Activated naive CD8-positive, alpha-beta T cell treated with anti-CD3 and anti-CD28 coated beads for 36 hours (primary cell): ENCODE measurements around the gene CBLL1. TPM values are rescaled to one million over a fixed set of nuclear protein-coding genes. Genes with fewer than 3 reads are reported as not detected.
A peak's percentile ranks its signal among the peaks of the same experiment; 100 is the strongest.

Source experiments
- DNase-seq: peaks from one replicate; pipeline ENCODE4 v3.0.0; 2021
- H3K27ac Mint-ChIP-seq: one replicate; pipeline ENCODE4 v1.8.0; 2022; ENCODE audit warnings: mild to moderate bottlenecking, moderate library complexity, mixed read lengths
- H3K27me3 Mint-ChIP-seq: one replicate; pipeline ENCODE4 v1.8.0; 2022; ENCODE audit warnings: mild to moderate bottlenecking, mixed read lengths
- H3K36me3 Mint-ChIP-seq: one replicate; pipeline ENCODE4 v1.8.0; 2021; ENCODE audit warnings: mild to moderate bottlenecking, mixed read lengths
- H3K4me1 Mint-ChIP-seq: one replicate; pipeline ENCODE4 v1.8.0; 2021; ENCODE audit warnings: mixed read lengths
- H3K4me3 Mint-ChIP-seq: one replicate; pipeline ENCODE4 v1.8.0; 2022; ENCODE audit warnings: mild to moderate bottlenecking, moderate library complexity, mixed read lengths
- H3K9me3 Mint-ChIP-seq: one replicate; pipeline ENCODE4 v1.8.0; 2022; ENCODE audit warnings: mixed read lengths
- total RNA-seq, 2 experiments: library from RNA; stranded (reverse); gene quantifications; one replicate each; pipeline ENCODE4 v1.2.3, GENCODE V29; 2021

The CBLL1 gene
- total RNA-seq, 2 experiments from 2014 or later: 43.3 to 44.2 TPM

GRCh38 chr7:107779647-107780099, 35.7 kb downstream of the CBLL1 start:
- H3K27ac Mint-ChIP-seq: no peak overlapping the region
- no peaks in the 10 kb centered on the region for H3K9me3 Mint-ChIP-seq

GRCh38 chr7:107782374-107782773, 38.4 kb downstream of the CBLL1 start:
- Mint-ChIP-seq H3K4me1 (peaks cover 16% of the 10 kb centered on the region), H3K9me3 (no peaks in the 10 kb centered on the region), H3K36me3 (no peaks in the 10 kb centered on the region), H3K4me3 (no peak overlapping the region), H3K27ac (no peak overlapping the region), H3K27me3 (no peaks in the 10 kb centered on the region)
- no peak for DNase-seq

More at GRCh38 chr7:107779647-107780099, 35.7 kb downstream of the CBLL1 start:
- Mint-ChIP-seq H3K27me3 (no peaks in the 10 kb centered on the region), H3K36me3 (no peaks in the 10 kb centered on the region), H3K4me1 (no peaks in the 10 kb centered on the region), H3K4me3 (no peak overlapping the region)
- no peak for DNase-seq

- no peaks in the 10 kb centered on the region for H3K9me3 Mint-ChIP-seq
- peaks cover 16% of the 10 kb centered on the region for H3K4me1 Mint-ChIP-seq
- no peak for DNase-seq
- H3K36me3 Mint-ChIP-seq: no peaks in the 10 kb centered on the region
- no peaks in the 10 kb centered on the region for H3K27me3 Mint-ChIP-seq
- H3K4me3 Mint-ChIP-seq: no peak overlapping the region
- H3K27ac Mint-ChIP-seq: no peak overlapping the region
Observed at GRCh38 chr7:107783648-107784047, 39.7 kb downstream of the CBLL1 start.

- no peak overlapping the region for H3K27ac Mint-ChIP-seq
- peaks cover 16% of the 10 kb centered on the region for H3K4me1 Mint-ChIP-seq
- H3K27me3 Mint-ChIP-seq: no peaks in the 10 kb centered on the region
- H3K4me3 Mint-ChIP-seq: no peak overlapping the region
- no peaks in the 10 kb centered on the region for H3K9me3 Mint-ChIP-seq
- H3K36me3 Mint-ChIP-seq: no peaks in the 10 kb centered on the region
- DNase-seq: no peak
Observed at GRCh38 chr7:107785170-107785569, 41.2 kb downstream of the CBLL1 start.

- DNase-seq: no peak
- H3K4me3 Mint-ChIP-seq: peak overlapping the region; percentile 39
- H3K36me3 Mint-ChIP-seq: no peaks in the 10 kb centered on the region
- no peaks in the 10 kb centered on the region for H3K27me3 Mint-ChIP-seq
- H3K4me1 Mint-ChIP-seq: peaks cover 16% of the 10 kb centered on the region
- no peak overlapping the region for H3K27ac Mint-ChIP-seq
- no peaks in the 10 kb centered on the region for H3K9me3 Mint-ChIP-seq
Observed at GRCh38 chr7:107785926-107786325, 42.0 kb downstream of the CBLL1 start.

- H3K27me3 Mint-ChIP-seq: no peaks in the 10 kb centered on the region
- no peaks in the 10 kb centered on the region for H3K9me3 Mint-ChIP-seq
- peaks cover 16% of the 10 kb centered on the region for H3K4me1 Mint-ChIP-seq
- no peak overlapping the region for H3K27ac Mint-ChIP-seq
- H3K36me3 Mint-ChIP-seq: no peaks in the 10 kb centered on the region
- DNase-seq: no peak
- H3K4me3 Mint-ChIP-seq: no peak overlapping the region
Observed at GRCh38 chr7:107788216-107788615, 44.3 kb downstream of the CBLL1 start.

- no peak for DNase-seq
- no peak overlapping the region for H3K27ac Mint-ChIP-seq
- H3K9me3 Mint-ChIP-seq: no peaks in the 10 kb centered on the region
- peaks cover 16% of the 10 kb centered on the region for H3K4me1 Mint-ChIP-seq
- H3K36me3 Mint-ChIP-seq: no peaks in the 10 kb centered on the region
- no peaks in the 10 kb centered on the region for H3K27me3 Mint-ChIP-seq
- no peak overlapping the region for H3K4me3 Mint-ChIP-seq
Observed at GRCh38 chr7:107788662-107789061, 44.7 kb downstream of the CBLL1 start.

- H3K36me3 Mint-ChIP-seq: no peaks in the 10 kb centered on the region
- no peak for DNase-seq
- peaks cover 7% of the 10 kb centered on the region for H3K27me3 Mint-ChIP-seq
- no peak overlapping the region for H3K4me3 Mint-ChIP-seq
- no peak overlapping the region for H3K27ac Mint-ChIP-seq
- peaks cover 16% of the 10 kb centered on the region for H3K4me1 Mint-ChIP-seq
- no peaks in the 10 kb centered on the region for H3K9me3 Mint-ChIP-seq
Observed at GRCh38 chr7:107789647-107790046, 45.7 kb downstream of the CBLL1 start.

GRCh38 chr7:107792364-107792763, 48.4 kb downstream of the CBLL1 start:
- Mint-ChIP-seq H3K27ac (no peak overlapping the region), H3K27me3 (peaks cover 7% of the 10 kb centered on the region), H3K4me3 (no peak overlapping the region), H3K36me3 (no peaks in the 10 kb centered on the region), H3K4me1 (no peaks in the 10 kb centered on the region), H3K9me3 (no peaks in the 10 kb centered on the region)
- DNase-seq: no peak

GRCh38 chr7:107799647-107800264, 55.8 kb downstream of the CBLL1 start:
- no peaks in the 10 kb centered on the region for H3K4me1 Mint-ChIP-seq
- no peaks in the 10 kb centered on the region for H3K36me3 Mint-ChIP-seq
- H3K27me3 Mint-ChIP-seq: peaks cover 12% of the 10 kb centered on the region

GRCh38 chr7:107803009-107803610, 59.2 kb downstream of the CBLL1 start, which contains the start of gene SLC26A3:
Gene SLC26A3, minus strand, starts transcription at chr7:107803223. Its CDS starts 8,714 bp downstream, at chr7:107794509.
- Mint-ChIP-seq H3K27ac (no peak within 1 kb of the TSS), H3K9me3 (no peaks in the 10 kb centered on the region), H3K36me3 (no peaks in the 10 kb centered on the region), H3K4me3 (no peak within 1 kb of the TSS), H3K4me1 (no peaks in the 10 kb centered on the region), H3K27me3 (peaks cover 12% of the 10 kb centered on the region)
- no peak for DNase-seq

More at GRCh38 chr7:107799647-107800264, 55.8 kb downstream of the CBLL1 start:
- no peaks in the 10 kb centered on the region for H3K9me3 Mint-ChIP-seq
- H3K4me3 Mint-ChIP-seq: no peak overlapping the region
- H3K27ac Mint-ChIP-seq: no peak overlapping the region
- no peak for DNase-seq

- H3K27ac Mint-ChIP-seq: no peak overlapping the region
- no peak for DNase-seq
Observed at GRCh38 chr7:107809179-107809578, 65.2 kb downstream of the CBLL1 start.

GRCh38 chr7:107810626-107811025, 66.7 kb downstream of the CBLL1 start:
- Mint-ChIP-seq H3K27me3 (no peaks in the 10 kb centered on the region), H3K4me1 (peaks cover 22% of the 10 kb centered on the region), H3K9me3 (peaks cover 5% of the 10 kb centered on the region), H3K27ac (no peak overlapping the region), H3K36me3 (peaks cover 7% of the 10 kb centered on the region), H3K4me3 (no peak overlapping the region)
- no peak for DNase-seq

More at GRCh38 chr7:107809179-107809578, 65.2 kb downstream of the CBLL1 start:
- Mint-ChIP-seq H3K36me3 (peaks cover 3% of the 10 kb centered on the region), H3K4me1 (peaks cover 9% of the 10 kb centered on the region), H3K4me3 (no peak overlapping the region), H3K27me3 (peaks cover 3% of the 10 kb centered on the region), H3K9me3 (no peaks in the 10 kb centered on the region)
